Activated naive CD4-positive, alpha-beta T cell treated with anti-CD3 and anti-CD28 coated beads for 36 hours (primary cell): ENCODE measurements around the gene MAP9. TPM values are rescaled to one million over a fixed set of nuclear protein-coding genes. Genes with fewer than 3 reads are reported as not detected.
"Not testable (repeated sequence)": the region's sequence is repeated elsewhere in the genome, so short reads cannot be mapped to it uniquely, and the experiment has no call there.

ENCODE experiments used
- CTCF ChIA-PET: fragments of 350-600 bp; sonication (Branson Sonifier 250); formaldehyde crosslinking; loops from one replicate; lab custom pipeline; 2021; ENCODE audit warnings: antibody characterized with exemption; lab: Charles Lee
- DNase-seq: peaks from one replicate; pipeline ENCODE4 v3.0.0-alpha.2; 2020
- H3K27ac Mint-ChIP-seq: one replicate; pipeline ENCODE4 v1.8.0; 2021; ENCODE audit warnings: mild to moderate bottlenecking, mixed read lengths
- H3K27me3 Mint-ChIP-seq: one replicate; pipeline ENCODE4 v1.8.0; 2021; ENCODE audit warnings: low read depth, mixed read lengths
- H3K36me3 Mint-ChIP-seq: one replicate; pipeline ENCODE4 v1.8.0; 2021; ENCODE audit warnings: low read depth, mixed read lengths
- H3K4me1 Mint-ChIP-seq: one replicate; pipeline ENCODE4 v1.8.0; 2021; ENCODE audit warnings: low read depth, mixed read lengths
- H3K4me3 Mint-ChIP-seq: one replicate; pipeline ENCODE4 v1.8.0; 2021; ENCODE audit warnings: mild to moderate bottlenecking, moderate library complexity, mixed read lengths
- H3K9me3 Mint-ChIP-seq: one replicate; pipeline ENCODE4 v1.8.0; 2021; ENCODE audit warnings: mixed read lengths
- intact Hi-C: fragments of 100-400 bp; cut with micrococcal nuclease; formaldehyde crosslinking; loops from one replicate; pipeline ENCODE4 v1.15.1; 2023
- total RNA-seq, 2 experiments: library from RNA; stranded (reverse); gene quantifications; one replicate each; pipeline ENCODE4 v1.2.3, GENCODE V29; 2021

Gene MAP9
- total RNA-seq, 2 experiments from 2014 or later, result 5.3 to 6.2 TPM

DNA sequence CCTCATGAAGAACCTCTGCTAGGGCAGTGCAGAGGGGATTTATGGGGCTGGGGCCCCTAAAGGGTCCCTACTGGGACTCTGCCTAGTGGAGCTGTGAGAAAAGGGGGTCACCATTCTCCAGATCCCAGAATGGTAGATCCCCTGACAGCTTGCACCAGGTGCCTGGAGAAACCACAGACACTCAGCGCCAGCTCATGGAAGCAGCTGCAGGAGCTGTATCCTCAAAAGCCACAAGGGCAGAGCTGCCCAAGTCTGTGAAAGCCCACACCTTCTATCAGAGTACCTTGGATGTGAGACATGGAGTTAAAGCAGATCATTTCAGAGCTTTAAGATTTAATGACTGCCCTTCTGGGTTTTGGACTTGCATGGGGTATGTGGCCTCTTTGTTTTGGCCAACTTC lies 38.6 kb downstream of the MAP9 start:
- intact Hi-C loops, result no loop called here
- CTCF ChIA-PET, result no interaction called here
- no peak overlapping the region for H3K4me3 Mint-ChIP-seq
- H3K27me3 Mint-ChIP-seq, result peaks cover 12% of the 10 kb centered on the region
- peaks cover 3% of the 10 kb centered on the region for H3K36me3 Mint-ChIP-seq
- no peaks in the 10 kb centered on the region for H3K9me3 Mint-ChIP-seq
- DNase-seq, result no peak
- no peak overlapping the region for H3K27ac Mint-ChIP-seq
- H3K4me1 Mint-ChIP-seq, result no peaks in the 10 kb centered on the region

DNA sequence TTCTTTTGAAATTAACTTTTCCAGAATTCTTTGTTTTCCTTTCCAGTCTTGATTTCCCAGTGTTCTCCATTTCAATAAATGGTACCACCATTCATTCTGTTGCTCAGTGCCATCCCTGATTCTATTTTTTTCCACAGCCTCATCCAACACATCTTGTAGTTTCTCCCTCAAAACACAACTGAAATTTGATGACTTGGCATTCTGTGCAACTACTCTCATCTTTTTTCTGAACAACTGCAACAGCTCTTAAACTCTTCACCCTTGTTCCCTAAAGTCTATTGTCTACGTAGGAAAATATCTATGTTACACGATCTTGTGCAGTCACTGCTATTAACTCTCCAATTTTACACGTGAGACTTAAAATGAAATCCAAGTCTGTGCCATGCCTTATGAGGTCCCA lies 40.5 kb downstream of the MAP9 start:
- Mint-ChIP-seq H3K27ac (no peak overlapping the region), H3K9me3 (no peaks in the 10 kb centered on the region), H3K4me1 (no peaks in the 10 kb centered on the region), H3K27me3 (peaks cover 12% of the 10 kb centered on the region), H3K4me3 (no peak overlapping the region), H3K36me3 (no peaks in the 10 kb centered on the region)
- DNase-seq, result no peak
- CTCF ChIA-PET, result no interaction called here
- intact Hi-C loops, result no loop called here

DNA sequence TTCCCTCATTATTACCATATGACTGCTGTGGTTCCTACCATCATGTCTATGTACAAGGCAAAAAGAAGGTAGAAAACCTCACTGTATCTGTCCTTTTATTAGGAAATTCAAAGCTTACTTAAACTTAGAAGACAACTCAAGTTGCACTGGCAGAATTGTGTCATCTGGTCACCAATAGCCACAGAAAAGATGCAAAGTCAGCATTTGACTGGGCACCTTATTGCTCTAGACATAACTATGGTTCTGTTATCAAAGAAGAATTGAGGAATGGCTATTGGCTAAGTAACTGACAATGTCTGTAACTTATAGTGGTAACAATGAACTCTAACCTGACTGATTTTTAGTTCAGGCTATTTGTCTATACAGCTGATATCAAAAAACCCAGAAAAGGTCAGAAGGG lies 45.3 kb downstream of the MAP9 start:
- H3K27me3 Mint-ChIP-seq, result peaks cover 11% of the 10 kb centered on the region
- no peaks in the 10 kb centered on the region for H3K4me1 Mint-ChIP-seq
- H3K4me3 Mint-ChIP-seq, result no peak overlapping the region
- H3K36me3 Mint-ChIP-seq, result no peaks in the 10 kb centered on the region
- CTCF ChIA-PET, result no interaction called here
- no peak for DNase-seq
- intact Hi-C loops, result no loop called here
- H3K27ac Mint-ChIP-seq, result no peak overlapping the region
- no peaks in the 10 kb centered on the region for H3K9me3 Mint-ChIP-seq

DNA sequence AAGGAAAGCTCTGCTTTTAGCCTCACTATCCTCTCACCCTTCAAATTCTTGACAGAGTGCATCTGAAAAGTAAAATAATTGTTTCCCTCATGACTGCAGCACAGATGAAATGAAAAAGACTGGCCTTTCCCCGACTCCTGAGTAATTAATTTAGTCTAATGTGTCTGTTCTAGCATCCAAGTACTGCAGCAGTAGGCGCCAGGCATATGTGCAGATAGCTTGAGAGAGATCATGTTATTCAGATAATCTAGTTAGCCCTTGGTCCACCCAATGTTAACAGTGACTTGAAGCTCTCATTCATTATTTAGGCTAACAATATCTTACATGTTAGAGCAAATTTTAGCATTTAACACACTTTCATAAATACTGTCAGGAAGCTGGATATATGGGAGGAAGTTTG lies 54.0 kb downstream of the MAP9 start:
- Mint-ChIP-seq H3K27ac (no peak overlapping the region), H3K4me3 (no peak overlapping the region), H3K4me1 (no peaks in the 10 kb centered on the region), H3K36me3 (no peaks in the 10 kb centered on the region), H3K9me3 (peaks cover 3% of the 10 kb centered on the region), H3K27me3 (peaks cover 7% of the 10 kb centered on the region)
- CTCF ChIA-PET, result no interaction called here
- intact Hi-C loops, result no loop called here
- no peak for DNase-seq

DNA sequence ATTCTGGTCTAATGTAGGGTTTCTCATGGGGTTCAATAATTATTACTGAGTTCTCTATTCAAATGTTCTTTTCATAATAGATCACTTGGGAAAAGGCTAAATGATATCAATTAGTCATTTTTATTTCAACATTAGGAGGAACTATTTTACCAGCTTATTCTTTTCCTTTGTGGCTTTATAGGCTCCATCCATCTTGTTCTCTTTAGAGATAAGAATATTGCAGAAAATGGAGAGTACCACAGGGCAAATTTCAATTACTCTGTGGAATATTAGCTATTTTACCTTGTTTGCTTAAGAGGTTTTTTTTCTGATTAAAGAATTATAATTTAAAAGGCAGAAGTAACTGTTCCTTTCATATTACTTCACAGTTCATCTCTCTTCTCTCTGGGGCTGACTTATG lies 55.8 kb downstream of the MAP9 start:
- no peak for DNase-seq
- Mint-ChIP-seq H3K27me3 (peaks cover 7% of the 10 kb centered on the region), H3K9me3 (peaks cover 3% of the 10 kb centered on the region), H3K4me1 (no peaks in the 10 kb centered on the region), H3K4me3 (no peak overlapping the region), H3K27ac (no peak overlapping the region), H3K36me3 (no peaks in the 10 kb centered on the region)
- CTCF ChIA-PET, result no interaction called here
- intact Hi-C loops, result no loop called here

DNA sequence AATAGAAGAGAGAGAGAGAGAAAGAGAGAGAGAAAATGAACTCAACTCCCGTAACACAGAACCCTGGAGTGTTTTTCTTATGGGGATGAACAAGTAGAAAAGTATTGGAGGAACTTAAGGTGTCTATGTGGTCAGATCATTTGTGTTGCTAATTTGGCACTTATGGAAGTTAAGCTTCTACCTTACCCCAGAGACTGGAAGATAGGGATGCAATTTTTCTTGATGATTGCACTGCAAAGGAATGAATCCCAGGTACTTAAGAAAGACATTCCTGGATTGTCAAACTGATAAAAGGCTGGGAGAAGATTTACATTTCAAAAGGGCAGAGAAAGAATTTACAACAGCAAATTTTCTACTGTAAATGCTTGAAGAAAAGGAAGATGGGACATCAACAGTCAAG lies 57.2 kb downstream of the MAP9 start:
- CTCF ChIA-PET, result no interaction called here
- Mint-ChIP-seq H3K27me3 (peaks cover 11% of the 10 kb centered on the region), H3K27ac (no peak overlapping the region), H3K4me3 (no peak overlapping the region), H3K4me1 (no peaks in the 10 kb centered on the region), H3K36me3 (no peaks in the 10 kb centered on the region), H3K9me3 (peaks cover 7% of the 10 kb centered on the region)
- intact Hi-C loops, result no loop called here
- DNase-seq, result no peak

DNA sequence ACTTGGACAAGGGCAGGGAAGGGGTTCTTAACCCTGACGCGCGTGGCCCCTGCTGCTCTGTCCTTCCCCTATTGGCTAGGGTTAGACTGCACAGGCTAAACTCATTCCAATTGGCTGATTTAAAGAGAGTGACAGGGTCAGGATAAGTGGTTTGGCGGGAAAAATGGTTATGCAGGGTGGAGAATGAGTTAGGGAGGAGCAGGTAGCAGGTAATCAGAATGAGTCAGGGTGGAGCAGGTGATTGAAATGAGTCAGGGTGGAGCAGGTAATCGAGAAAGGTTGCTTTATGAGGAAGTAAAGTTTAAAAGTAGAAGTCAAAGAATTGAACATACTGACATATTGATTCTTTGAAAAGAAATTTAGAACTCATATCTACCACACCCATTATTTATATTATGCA lies 64.7 kb downstream of the MAP9 start:
- intact Hi-C loops, H3K9me3 Mint-ChIP-seq, DNase-seq, H3K4me1 Mint-ChIP-seq, CTCF ChIA-PET, H3K27ac Mint-ChIP-seq, H3K36me3 Mint-ChIP-seq, H3K4me3 Mint-ChIP-seq: not testable (repeated sequence)
- peaks cover 22% of the 10 kb centered on the region for H3K27me3 Mint-ChIP-seq

DNA sequence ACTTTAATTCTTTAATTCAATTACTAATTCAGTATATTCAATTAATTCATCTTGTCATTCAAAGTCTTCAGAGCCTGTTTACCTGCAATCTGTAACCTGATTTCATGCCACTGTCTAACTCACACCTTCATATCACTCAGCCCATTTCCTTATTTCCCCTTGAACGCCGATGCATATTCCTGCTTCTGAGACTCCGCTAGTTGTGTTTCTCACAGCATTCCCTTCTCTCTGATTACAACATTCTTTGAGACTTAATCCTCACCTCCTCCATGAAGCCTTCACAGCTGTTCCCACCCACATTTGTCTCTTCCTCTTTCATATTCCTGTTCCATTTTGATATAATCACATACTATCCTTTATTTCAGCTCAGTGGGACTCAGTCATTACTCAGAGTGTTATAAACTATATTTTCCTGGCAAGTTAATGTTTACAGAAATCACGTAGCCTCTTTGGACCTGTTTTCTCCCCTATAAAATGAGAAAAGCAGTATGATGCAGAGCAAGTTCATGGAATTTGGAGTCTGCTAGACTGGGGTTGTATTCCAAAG lies 69.0 kb downstream of the MAP9 start:
- no peak for DNase-seq
- Mint-ChIP-seq H3K36me3 (no peaks in the 10 kb centered on the region), H3K27me3 (peaks cover 9% of the 10 kb centered on the region), H3K4me3 (no peak overlapping the region), H3K27ac (no peak overlapping the region), H3K4me1 (no peaks in the 10 kb centered on the region), H3K9me3 (no peaks in the 10 kb centered on the region)
- CTCF ChIA-PET, result no interaction called here
- intact Hi-C loops, result no loop called here

DNA sequence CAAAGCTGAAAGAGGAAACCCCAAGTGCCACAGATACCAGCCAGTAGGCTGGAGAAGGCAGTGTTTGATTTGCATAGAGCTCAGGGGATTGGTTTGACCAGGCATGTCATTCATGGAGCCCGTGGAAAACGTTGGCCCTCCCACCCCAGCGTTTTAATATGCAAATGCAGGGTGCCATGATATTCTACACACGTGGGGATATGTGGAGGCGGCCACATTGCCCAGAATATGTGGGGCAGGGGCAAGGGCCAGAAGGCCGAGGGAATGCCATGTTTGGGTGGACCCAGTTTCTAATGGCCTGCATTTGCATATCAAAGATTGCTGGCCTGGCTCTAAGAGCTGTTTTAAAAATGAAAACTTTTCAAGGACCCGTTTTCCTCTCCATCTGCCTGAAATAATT lies 71.1 kb downstream of the MAP9 start:
- H3K4me3 Mint-ChIP-seq, result no peak overlapping the region
- no peak overlapping the region for H3K27ac Mint-ChIP-seq
- no peaks in the 10 kb centered on the region for H3K9me3 Mint-ChIP-seq
- CTCF ChIA-PET, result no interaction called here
- peaks cover 6% of the 10 kb centered on the region for H3K27me3 Mint-ChIP-seq
- DNase-seq, result no peak
- H3K4me1 Mint-ChIP-seq, result no peaks in the 10 kb centered on the region
- intact Hi-C loops, result no loop called here
- H3K36me3 Mint-ChIP-seq, result no peaks in the 10 kb centered on the region

DNA sequence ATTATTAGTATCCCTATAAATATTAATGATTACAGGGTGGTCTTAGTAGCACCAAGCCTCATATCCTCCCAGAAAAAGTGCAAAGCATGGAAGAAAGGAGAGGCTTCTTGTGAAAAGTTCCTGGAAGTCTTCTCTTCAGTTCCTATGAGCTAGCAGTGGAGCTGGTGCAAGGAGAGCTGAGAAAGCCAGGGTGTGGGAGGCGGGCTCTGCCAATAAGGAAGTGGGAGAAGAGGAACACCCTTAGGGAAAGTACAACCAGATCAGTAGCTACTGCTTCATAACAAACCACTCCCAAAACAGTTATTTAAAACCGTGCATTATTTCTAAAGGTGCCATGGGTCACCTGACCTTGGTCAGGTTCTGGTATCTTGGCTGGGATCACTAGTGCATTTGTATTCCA lies 72.4 kb downstream of the MAP9 start:
- Mint-ChIP-seq H3K9me3 (peaks cover 1% of the 10 kb centered on the region), H3K27ac (no peak overlapping the region), H3K36me3 (no peaks in the 10 kb centered on the region), H3K4me3 (no peak overlapping the region), H3K27me3 (peaks cover 6% of the 10 kb centered on the region), H3K4me1 (no peaks in the 10 kb centered on the region)
- no peak for DNase-seq
- CTCF ChIA-PET, result no interaction called here
- intact Hi-C loops, result no loop called here

DNA sequence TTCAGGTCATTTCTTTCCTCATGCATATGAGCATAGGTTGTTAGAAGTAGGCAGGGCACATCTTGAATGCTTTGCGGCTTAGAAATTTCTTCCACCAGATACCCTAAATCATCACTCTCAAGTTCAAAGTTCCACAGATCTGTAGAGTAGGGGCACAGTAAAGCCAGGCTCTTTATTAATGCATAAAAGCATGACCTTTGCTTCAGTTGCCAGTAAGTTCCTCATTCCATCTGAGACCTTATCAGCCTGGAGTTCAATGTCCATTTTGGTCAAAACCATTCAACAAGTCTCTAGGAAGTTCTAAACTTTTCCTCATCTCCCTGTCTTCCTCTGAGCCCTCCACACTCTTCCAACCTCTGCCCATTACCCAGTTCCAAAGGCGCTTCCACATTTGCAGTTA lies 77.7 kb downstream of the MAP9 start:
- H3K27me3 Mint-ChIP-seq, result peaks cover 2% of the 10 kb centered on the region
- CTCF ChIA-PET, result no interaction called here
- intact Hi-C loops, result no loop called here
- no peaks in the 10 kb centered on the region for H3K4me1 Mint-ChIP-seq
- peaks cover 17% of the 10 kb centered on the region for H3K9me3 Mint-ChIP-seq
- no peak for DNase-seq
- no peak overlapping the region for H3K4me3 Mint-ChIP-seq
- H3K36me3 Mint-ChIP-seq, result no peaks in the 10 kb centered on the region
- H3K27ac Mint-ChIP-seq, result no peak overlapping the region
